Tracheal epithelial cell (primary cell): Measurements from ENCODE around the gene RGS10. TPM values are rescaled to one million over a fixed set of nuclear protein-coding genes. Genes with fewer than 3 reads are reported as not detected.

Experiments used
- total RNA-seq: library from RNA; depleted of rRNA; stranded (reverse); fragments of >200 nt; gene quantifications from 2 replicates; pipeline ENCODE4 v1.2.1, GENCODE V29; 2014

The RGS10 gene
- 37.9 and 55.9 TPM in 2 replicates for total RNA-seq

DNA sequence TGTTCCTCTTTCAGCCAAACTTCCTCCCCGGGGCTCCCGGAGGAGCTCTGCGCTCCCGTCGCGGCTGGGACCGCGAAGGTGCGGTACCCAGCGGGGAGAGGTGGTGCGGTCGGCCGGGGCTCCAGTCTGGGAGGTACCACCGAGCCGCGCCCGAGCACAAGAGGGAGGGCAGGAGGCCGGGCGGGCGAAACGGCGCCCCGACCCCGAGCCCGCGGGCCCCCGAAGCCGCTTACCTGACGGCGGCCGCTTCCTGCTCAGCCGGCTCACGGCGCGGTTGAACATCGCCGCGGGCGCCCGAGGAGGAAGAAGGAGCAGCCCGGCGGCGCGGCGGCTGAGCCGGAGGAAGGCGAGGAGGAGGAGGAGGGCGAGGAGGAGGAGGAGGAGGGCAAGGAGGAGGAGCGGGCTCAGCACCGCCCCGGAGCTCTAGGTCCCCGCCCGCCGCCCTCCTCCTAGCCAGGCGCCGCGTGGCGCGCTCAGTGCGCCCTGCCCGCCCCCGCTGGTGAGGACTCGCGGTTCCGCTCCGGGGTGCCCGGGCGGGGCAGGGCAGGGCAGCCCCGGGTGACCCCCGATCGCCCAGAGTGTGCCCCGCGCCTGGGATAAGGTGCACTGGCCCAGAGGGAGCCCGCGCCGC lies at the start of gene RGS10:
RGS10 (minus strand) TSS at position 363 of the 631 bp plus-strand sequence; CDS start at position 282, 81 bp downstream.

Other genes starting within 250 kb of the RGS10 start
- 24.3 and 27.3 TPM in 2 replicates for gene TIAL1, start 54.2 kb upstream of the RGS10 start, total RNA-seq
- 11.3 and 16.2 TPM in 2 replicates for gene BAG3, start 108.7 kb upstream of the RGS10 start, total RNA-seq
- 12.0 and 13.2 TPM in 2 replicates for gene INPP5F, start 183.3 kb upstream of the RGS10 start, total RNA-seq